HCT116 (cell line): ENCODE data around the gene ZNF580.

Experiments
- CEBPB ChIP-seq: IDR thresholded peaks from 2 replicates; pipeline ENCODE4 v1.6.1; 2012; ENCODE audit warnings: low read depth
- CTCF ChIP-seq, 3 experiments: fragments of 200-600 bp in 1 of 3; sonication (generic) in 1 of 3; IDR thresholded peaks in 2 of 3; conservative IDR thresholded peaks in 1 of 3; 2 replicates each; pipeline ENCODE4 v1.5.1; 2012 to 2017; ENCODE audit warnings: low read depth in 2 of 3, low read length in 2 of 3, antibody characterized with exemption in 1 of 3, borderline replicate concordance in 1 of 3, control low read depth in 1 of 3, mild to moderate bottlenecking in 1 of 3, mixed read lengths in 1 of 3, mixed run types in 1 of 3, moderate library complexity in 1 of 3; ENCODE audit not compliant: insufficient read depth in 1 of 3
- EZH2 ChIP-seq: fragments of 200-600 bp; sonication (generic); IDR thresholded peaks from 2 replicates; pipeline ENCODE4 v1.6.1; 2017; ENCODE audit warnings: antibody characterized with exemption, mixed run types
- EZH2phosphoT487 ChIP-seq: fragments of 200-600 bp; IDR thresholded peaks from 2 replicates; pipeline ENCODE4 v1.6.1; 2018; ENCODE audit warnings: antibody characterized with exemption, borderline replicate concordance
- FOSL1 ChIP-seq: IDR thresholded peaks from 2 replicates; pipeline ENCODE4 v1.6.1; 2012; ENCODE audit warnings: low read depth
- JUND ChIP-seq: IDR thresholded peaks from 2 replicates; pipeline ENCODE4 v1.6.1; 2012
- POLR2A ChIP-seq: IDR thresholded peaks from 2 replicates; pipeline ENCODE4 v1.7.0; 2011; ENCODE audit warnings: borderline replicate concordance; ENCODE audit not compliant: insufficient read depth, insufficient read length; ENCODE audit errors: extremely low read depth
- POLR2AphosphoS5 ChIP-seq: IDR thresholded peaks from 2 replicates; pipeline ENCODE4 v1.6.1; 2011; ENCODE audit warnings: mild to moderate bottlenecking, low read depth, low read length, moderate library complexity
- RAD21 ChIP-seq: IDR thresholded peaks from 2 replicates; pipeline ENCODE4 v1.6.1; 2012; ENCODE audit warnings: low read depth, mild to moderate bottlenecking
- REST ChIP-seq: IDR thresholded peaks from 2 replicates; pipeline ENCODE4 v1.6.1; 2012; ENCODE audit warnings: low read depth
- TCF7L2 ChIP-seq: IDR thresholded peaks from 2 replicates; pipeline ENCODE4 v1.7.0; 2011; ENCODE audit warnings: borderline replicate concordance, inconsistent platforms; ENCODE audit not compliant: insufficient read depth, insufficient read length; ENCODE audit errors: extremely low read depth
- YY1 ChIP-seq: IDR thresholded peaks from 2 replicates; pipeline ENCODE4 v1.6.1; 2011; ENCODE audit warnings: low read length, low read depth, moderate library complexity, mild to moderate bottlenecking; ENCODE audit not compliant: insufficient replicate concordance; ENCODE audit errors: extremely low read depth
- ZNF274 ChIP-seq: fragments of 200-500 bp; sonication (Bioruptor generic); IDR thresholded peaks from 2 replicates; pipeline ENCODE4 v1.6.1; 2014; ENCODE audit warnings: mild to moderate bottlenecking, low read depth, low read length, inconsistent platforms

- TF ChIP-seq CTCF (IDR thresholded peaks at IDR 0.05 in 2 of 3, conservative IDR thresholded peaks at IDR 0.05 in 1 of 3; ENCODE audit: borderline replicate concordance in 1 of 3, insufficient read depth in 1 of 3, low read depth in 2 of 3, low read length in 2 of 3): no peak
- no peak for TF ChIP-seq POLR2A
- TF ChIP-seq EZH2: no peak
- no peak for TF ChIP-seq FOSL1
- no peak for TF ChIP-seq JUND
- TF ChIP-seq POLR2AphosphoS5: no peak
- TF ChIP-seq TCF7L2: no peak
- TF ChIP-seq REST: no peak
- TF ChIP-seq YY1: no peak
- TF ChIP-seq EZH2phosphoT487: no peak
- TF ChIP-seq ZNF274: no peak
- TF ChIP-seq CEBPB: no peak
- TF ChIP-seq RAD21: no peak
Measured at GRCh38 chr19:55626350-55626749, 14.5 kb upstream of the ZNF580 start.
